ENCODE measurements around the gene NPTX1. TPM values are rescaled to one million over a fixed set of nuclear protein-coding genes. Genes with fewer than 3 reads are reported as not detected.
A peak's percentile ranks its signal among the peaks of the same experiment; 100 is the strongest.

Gene NPTX1
- total and polyA plus RNA-seq, 12 donors = 0.30 to 68.2 (median 5.5) TPM

DNA sequence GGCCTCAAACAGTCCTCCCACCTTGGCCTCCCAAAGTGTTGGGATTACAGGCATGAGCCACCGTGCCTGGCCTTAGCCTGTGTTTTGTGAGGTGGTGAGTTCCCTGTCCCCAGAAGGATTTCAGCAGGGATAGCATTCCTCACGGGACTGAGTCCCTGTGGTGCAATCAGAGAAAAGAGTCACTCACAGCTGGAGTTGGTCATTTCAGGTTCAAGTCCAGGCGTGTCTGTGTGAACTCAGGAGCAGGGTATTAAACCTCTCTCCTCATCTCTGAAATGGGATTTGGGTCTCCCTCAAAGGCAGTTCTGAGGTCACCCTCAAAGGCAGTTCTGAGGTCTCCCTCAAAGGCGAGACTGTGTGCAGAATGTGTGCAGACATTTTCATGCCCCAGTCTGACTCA, 28.6 kb downstream of the NPTX1 start:
- H3K9me3 ChIP-seq (replicated peaks in 1 of 3) = no peaks in the 10 kb centered on the region
- H3K27ac ChIP-seq = peak overlapping the region in 1 of 5 donors; percentile 22
- no peak for DNase-seq
- intact Hi-C loops (cut with DNase I) = no loop called here
- peaks cover 16 to 17% of the 10 kb centered on the region in 2 donors for H3K4me1 ChIP-seq (replicated peaks in 1 of 2)
- no peaks in the 10 kb centered on the region for H3K36me3 ChIP-seq (replicated peaks in 1 of 2)
- H3K27me3 ChIP-seq = no peaks in the 10 kb centered on the region
- H3K4me3 ChIP-seq = no peak overlapping the region
- TF ChIP-seq, protein P1, sequence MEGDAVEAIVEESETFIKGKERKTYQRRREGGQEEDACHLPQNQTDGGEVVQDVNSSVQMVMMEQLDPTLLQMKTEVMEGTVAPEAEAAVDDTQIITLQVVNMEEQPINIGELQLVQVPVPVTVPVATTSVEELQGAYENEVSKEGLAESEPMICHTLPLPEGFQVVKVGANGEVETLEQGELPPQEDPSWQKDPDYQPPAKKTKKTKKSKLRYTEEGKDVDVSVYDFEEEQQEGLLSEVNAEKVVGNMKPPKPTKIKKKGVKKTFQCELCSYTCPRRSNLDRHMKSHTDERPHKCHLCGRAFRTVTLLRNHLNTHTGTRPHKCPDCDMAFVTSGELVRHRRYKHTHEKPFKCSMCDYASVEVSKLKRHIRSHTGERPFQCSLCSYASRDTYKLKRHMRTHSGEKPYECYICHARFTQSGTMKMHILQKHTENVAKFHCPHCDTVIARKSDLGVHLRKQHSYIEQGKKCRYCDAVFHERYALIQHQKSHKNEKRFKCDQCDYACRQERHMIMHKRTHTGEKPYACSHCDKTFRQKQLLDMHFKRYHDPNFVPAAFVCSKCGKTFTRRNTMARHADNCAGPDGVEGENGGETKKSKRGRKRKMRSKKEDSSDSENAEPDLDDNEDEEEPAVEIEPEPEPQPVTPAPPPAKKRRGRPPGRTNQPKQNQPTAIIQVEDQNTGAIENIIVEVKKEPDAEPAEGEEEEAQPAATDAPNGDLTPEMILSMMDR (IDR thresholded peaks at IDR 0.05) = no peak
- TF ChIP-seq POLR2A (IDR thresholded peaks at IDR 0.05) = no peak
- WGBS, 4 donors = 85 to 100% (median 89%) methylated on average over 2 to 4 of the region's 4 CpGs

DNA sequence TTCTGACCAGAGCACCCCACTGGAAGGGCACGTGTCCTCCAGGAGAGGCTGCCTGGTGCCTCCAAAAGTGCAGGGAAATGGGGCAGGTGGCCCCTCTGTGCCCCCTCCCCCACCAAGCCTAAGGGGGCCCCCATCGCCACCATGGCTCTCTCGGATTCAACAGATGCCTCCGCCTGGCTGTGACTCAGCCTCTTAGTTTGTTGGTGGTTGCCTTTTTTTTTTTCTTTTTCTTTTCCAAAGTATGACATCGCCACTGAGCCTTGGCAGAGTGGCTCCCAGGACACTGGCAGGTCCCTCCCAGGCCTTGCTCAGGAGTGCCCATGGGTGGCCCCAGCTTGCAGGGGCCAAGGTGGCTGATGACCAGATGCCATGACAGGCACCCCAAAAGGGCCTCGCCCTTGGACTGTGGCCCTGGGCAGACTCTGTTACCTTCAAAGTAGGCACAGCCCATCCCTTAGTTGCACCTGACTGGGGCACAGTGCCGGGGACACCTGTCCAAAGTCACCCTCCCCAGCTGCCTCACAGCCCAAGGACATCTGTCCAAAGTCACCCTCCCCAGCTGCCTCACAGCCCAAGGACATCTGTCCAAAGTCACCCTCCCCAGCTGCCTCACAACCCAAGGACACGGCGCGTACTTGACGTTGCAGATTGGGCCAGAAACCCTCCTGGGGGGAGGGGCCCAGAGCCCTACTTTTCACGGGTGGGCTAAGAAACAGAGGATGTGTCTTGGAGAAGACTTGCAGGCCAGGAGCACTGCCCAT, 29.6 kb downstream of the NPTX1 start:
- Histone ChIP-seq H3K4me3 (no peak overlapping the region), H3K27ac (peak overlapping the region in 4 of 5 donors; percentile 35 to 93 (median 71)), H3K27me3 (no peaks in the 10 kb centered on the region), H3K9me3 (replicated peaks in 1 of 3) (no peaks in the 10 kb centered on the region), H3K36me3 (replicated peaks in 1 of 2) (no peaks in the 10 kb centered on the region), H3K4me1 (replicated peaks in 1 of 2) (peaks cover 16 to 17% of the 10 kb centered on the region in 2 donors)
- WGBS, 4 donors = 43 to 48% (median 44%) methylated on average over 9 to 12 of the region's 12 CpGs
- peak; percentile 54 to 77 (median 70) for DNase-seq
- intact Hi-C loops (cut with DNase I) = no loop called here
- TF ChIP-seq, protein P1 (IDR thresholded peaks at IDR 0.05) = no peak
- TF ChIP-seq POLR2A (IDR thresholded peaks at IDR 0.05) = no peak

DNA sequence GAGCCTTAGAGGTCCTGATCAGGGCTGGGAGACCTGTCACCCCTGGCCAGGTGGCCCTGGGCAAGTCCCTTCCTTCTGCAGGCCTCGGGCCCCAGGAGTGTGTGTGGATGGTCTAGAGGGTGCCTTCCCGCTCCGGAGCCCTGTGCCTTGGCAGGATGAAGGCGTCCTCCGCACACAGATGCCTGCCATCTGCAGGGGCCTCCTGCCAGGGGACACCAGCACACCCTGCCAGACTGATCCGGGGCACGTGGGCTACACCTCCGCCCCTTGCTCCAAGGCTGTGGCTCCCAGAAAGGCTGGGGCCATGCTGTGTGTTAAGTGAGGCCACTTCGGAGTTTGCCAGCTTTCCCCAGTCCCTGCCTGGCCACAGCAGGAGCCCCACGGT, 30.7 kb downstream of the NPTX1 start:
- DNase-seq = peak in 1 of 7 donors; percentile 46
- Histone ChIP-seq H3K4me3 (no peak overlapping the region), H3K4me1 (replicated peaks in 1 of 2) (peaks cover 16 to 22% of the 10 kb centered on the region in 2 donors), H3K9me3 (replicated peaks in 1 of 3) (no peaks in the 10 kb centered on the region), H3K27ac (peak overlapping the region in 2 of 5 donors; percentile 62 to 93), H3K27me3 (no peaks in the 10 kb centered on the region), H3K36me3 (replicated peaks in 1 of 2) (no peaks in the 10 kb centered on the region)
- intact Hi-C loops (cut with DNase I) = no loop called here
- WGBS, 4 donors = 44 to 53% (median 48%) methylated on average over 3 to 10 of the region's 10 CpGs
- TF ChIP-seq POLR2A (IDR thresholded peaks at IDR 0.05) = no peak
- TF ChIP-seq, protein P1 (IDR thresholded peaks at IDR 0.05) = no peak

DNA sequence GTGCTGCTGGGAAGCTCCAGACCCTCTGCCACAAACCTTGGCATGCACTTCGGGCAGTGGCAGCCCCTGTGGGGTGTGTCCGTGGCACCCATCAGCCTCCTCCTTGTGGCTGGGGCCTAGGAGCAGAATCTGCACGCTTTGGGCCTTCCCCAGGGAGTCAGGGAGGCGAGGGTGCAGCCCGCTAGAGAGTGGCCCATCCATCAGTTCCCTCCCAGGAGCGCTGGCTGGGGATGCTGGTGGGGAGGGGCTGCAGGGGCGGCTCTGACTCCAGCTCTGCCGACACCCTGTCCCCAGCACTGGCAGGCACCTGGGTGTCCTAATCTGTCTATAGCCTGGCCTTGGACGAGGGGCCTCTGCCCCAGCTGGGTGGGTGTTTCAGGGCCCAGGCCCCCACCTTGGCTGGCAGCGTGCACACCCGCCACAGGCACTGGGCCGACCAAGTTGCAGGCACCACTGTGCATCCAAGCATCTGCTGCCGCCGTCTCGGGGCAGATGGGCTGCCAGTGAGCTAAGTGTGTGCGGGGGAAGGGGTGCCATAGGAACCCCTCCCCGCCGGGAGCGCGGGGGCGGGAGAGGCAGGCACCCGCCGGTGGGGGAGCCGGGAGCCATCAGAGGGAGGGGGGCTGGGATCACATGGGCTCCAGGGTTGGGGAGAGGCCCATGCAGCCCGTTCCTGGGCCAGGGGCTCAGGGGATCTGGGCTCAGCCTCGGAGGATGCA, 31.2 kb downstream of the NPTX1 start:
- Histone ChIP-seq H3K4me1 (replicated peaks in 1 of 2) (peaks cover 16 to 22% of the 10 kb centered on the region in 2 donors), H3K36me3 (replicated peaks in 1 of 2) (no peaks in the 10 kb centered on the region), H3K27ac (peak overlapping the region in 1 of 5 donors; percentile 93), H3K9me3 (replicated peaks in 1 of 3) (no peaks in the 10 kb centered on the region), H3K27me3 (no peaks in the 10 kb centered on the region), H3K4me3 (no peak overlapping the region)
- no peak for DNase-seq
- intact Hi-C loops (cut with DNase I) = no loop called here
- 67 to 93% (median 75%) methylated on average over 3 to 26 of the region's 26 CpGs for WGBS, 4 donors
- no peak for TF ChIP-seq POLR2A (IDR thresholded peaks at IDR 0.05)
- TF ChIP-seq, protein P1 (IDR thresholded peaks at IDR 0.05) = no peak

Measured in adrenal gland (tissue), 12 donors.